NT2/D1 (cell line): ENCODE data around the gene GPR27.

ENCODE experiments used
- SUZ12 ChIP-seq: IDR thresholded peaks from 2 replicates; pipeline ENCODE4 v1.6.1; 2011; ENCODE audit not compliant: insufficient read length, insufficient read depth; ENCODE audit errors: extremely low read depth
- YY1 ChIP-seq: IDR thresholded peaks from 2 replicates; pipeline ENCODE4 v1.6.1; 2011; ENCODE audit not compliant: insufficient read length, insufficient read depth
- ZNF274 ChIP-seq: IDR thresholded peaks from 2 replicates; pipeline ENCODE4 v1.6.1; 2011; ENCODE audit warnings: mild to moderate bottlenecking, low read depth, low read length

DNA sequence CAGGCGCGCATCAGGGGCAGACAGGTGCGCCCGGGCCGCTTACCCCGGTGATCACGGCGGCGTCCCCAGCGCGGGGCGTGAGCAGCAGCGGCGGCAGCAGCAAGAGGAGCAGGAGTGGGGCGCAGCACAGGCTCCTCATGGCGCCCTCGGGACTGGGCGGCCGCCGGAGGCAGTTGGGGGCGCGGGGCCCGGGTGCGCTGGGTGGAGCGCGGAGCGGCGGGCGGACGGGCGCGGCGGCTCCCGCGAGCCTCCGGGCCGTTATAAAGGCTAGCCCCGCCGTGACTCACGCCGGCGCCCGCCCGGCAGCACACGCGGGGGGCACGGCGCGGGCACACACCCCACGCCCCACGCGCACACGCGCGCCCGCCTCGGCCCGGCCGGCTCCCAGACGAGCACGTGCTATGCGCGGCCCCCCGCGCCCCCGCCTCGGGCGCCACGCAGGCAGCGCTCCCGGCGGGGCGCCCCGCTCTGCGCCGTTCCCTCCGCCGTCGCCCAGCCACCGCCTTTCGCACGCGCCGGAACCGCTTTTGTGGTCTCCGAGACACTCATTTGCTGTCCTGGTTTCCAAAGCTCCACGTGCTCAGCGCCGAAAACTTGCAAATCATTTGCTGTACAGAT is 31.4 kb downstream of the GPR27 start, which contains the start of gene PROK2:
- no peak for TF ChIP-seq YY1
- TF ChIP-seq ZNF274 = no peak
- TF ChIP-seq SUZ12 = peak; percentile 54
